Measurements from ENCODE around the gene BCL11A. TPM values are rescaled to one million over a fixed set of nuclear protein-coding genes. Genes with fewer than 3 reads are reported as not detected.

The BCL11A gene
- total RNA-seq, 1 donor from 2014 or later, result 10.7 TPM

DNA sequence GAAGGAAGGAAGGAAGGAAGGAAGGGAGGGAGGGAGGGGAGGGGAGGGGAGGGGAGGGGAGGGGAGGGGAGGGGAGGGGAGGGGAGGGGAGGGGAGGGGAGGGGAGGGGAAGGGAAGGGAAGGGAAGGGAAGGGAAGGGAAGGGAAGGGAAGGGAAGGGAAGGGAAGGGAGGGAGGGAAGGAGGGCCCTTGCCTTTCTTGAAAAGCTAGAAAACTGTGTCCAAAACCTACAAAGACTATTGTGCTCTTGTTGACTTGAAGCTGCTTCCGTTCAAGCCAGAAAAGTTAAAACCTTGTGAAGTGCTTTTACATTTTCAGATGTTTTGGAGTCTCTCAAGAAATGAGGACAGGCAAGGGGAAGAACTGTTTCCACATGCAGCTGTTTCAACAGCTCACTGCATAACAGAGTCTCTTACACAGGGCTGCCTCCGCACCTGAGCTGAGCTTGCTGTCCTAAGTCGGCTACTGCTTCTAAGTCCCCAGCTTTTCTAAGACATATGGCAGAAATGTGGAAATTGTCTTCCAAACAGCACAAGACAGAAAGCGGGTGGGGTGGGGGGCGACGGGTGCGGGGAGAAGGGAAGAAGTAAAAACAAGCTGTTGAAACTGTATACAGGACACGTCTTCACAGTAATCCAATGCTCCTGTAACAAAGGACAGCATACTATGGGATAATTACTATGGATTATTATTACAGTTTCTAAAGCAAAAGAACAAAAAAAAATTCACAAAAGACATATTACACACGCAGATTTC lies 46.1 kb downstream of the BCL11A start:
- H3K4me1 Mint-ChIP-seq (ENCODE audit: unreplicated experiment), result peaks cover 4% of the 10 kb centered on the region
- no peaks in the 10 kb centered on the region for H3K9me3 Mint-ChIP-seq (ENCODE audit: unreplicated experiment)
- DNase-seq (ENCODE audit: extremely low spot score, unreplicated experiment), result no peak
- H3K36me3 Mint-ChIP-seq (ENCODE audit: unreplicated experiment), result no peaks in the 10 kb centered on the region
- H3K27ac Mint-ChIP-seq (ENCODE audit: unreplicated experiment), result no peak overlapping the region
- H3K4me3 Mint-ChIP-seq (ENCODE audit: unreplicated experiment), result no peak overlapping the region
- TF ChIP-seq, protein P1, sequence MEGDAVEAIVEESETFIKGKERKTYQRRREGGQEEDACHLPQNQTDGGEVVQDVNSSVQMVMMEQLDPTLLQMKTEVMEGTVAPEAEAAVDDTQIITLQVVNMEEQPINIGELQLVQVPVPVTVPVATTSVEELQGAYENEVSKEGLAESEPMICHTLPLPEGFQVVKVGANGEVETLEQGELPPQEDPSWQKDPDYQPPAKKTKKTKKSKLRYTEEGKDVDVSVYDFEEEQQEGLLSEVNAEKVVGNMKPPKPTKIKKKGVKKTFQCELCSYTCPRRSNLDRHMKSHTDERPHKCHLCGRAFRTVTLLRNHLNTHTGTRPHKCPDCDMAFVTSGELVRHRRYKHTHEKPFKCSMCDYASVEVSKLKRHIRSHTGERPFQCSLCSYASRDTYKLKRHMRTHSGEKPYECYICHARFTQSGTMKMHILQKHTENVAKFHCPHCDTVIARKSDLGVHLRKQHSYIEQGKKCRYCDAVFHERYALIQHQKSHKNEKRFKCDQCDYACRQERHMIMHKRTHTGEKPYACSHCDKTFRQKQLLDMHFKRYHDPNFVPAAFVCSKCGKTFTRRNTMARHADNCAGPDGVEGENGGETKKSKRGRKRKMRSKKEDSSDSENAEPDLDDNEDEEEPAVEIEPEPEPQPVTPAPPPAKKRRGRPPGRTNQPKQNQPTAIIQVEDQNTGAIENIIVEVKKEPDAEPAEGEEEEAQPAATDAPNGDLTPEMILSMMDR (IDR thresholded peaks at IDR 0.05), result no peak
- H3K27me3 Mint-ChIP-seq (ENCODE audit: unreplicated experiment), result no peaks in the 10 kb centered on the region

DNA sequence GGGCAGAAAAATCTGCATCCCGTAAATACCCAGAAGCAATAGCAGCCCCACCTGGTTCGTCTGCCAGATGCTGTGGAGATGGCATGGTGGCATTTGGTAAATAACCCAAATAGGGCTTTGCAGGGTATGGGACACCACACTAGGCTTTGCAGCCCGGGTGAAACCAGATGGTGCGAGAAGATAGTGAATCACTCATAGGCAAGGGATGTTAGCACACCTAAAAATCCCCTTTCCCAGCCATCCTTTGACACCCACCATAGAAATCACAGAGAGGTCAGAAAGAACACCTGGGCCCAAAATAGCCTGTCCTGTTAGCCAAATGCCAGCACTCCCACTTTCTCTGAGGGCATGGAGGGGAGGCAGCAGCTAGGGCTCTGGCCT lies 47.6 kb downstream of the BCL11A start:
- H3K27ac Mint-ChIP-seq (ENCODE audit: unreplicated experiment), result no peak overlapping the region
- no peaks in the 10 kb centered on the region for H3K27me3 Mint-ChIP-seq (ENCODE audit: unreplicated experiment)
- no peak for DNase-seq (ENCODE audit: extremely low spot score, unreplicated experiment)
- no peaks in the 10 kb centered on the region for H3K9me3 Mint-ChIP-seq (ENCODE audit: unreplicated experiment)
- H3K4me1 Mint-ChIP-seq (ENCODE audit: unreplicated experiment), result peaks cover 7% of the 10 kb centered on the region
- TF ChIP-seq, protein P1 (IDR thresholded peaks at IDR 0.05), result no peak
- H3K4me3 Mint-ChIP-seq (ENCODE audit: unreplicated experiment), result no peak overlapping the region
- H3K36me3 Mint-ChIP-seq (ENCODE audit: unreplicated experiment), result no peaks in the 10 kb centered on the region

DNA sequence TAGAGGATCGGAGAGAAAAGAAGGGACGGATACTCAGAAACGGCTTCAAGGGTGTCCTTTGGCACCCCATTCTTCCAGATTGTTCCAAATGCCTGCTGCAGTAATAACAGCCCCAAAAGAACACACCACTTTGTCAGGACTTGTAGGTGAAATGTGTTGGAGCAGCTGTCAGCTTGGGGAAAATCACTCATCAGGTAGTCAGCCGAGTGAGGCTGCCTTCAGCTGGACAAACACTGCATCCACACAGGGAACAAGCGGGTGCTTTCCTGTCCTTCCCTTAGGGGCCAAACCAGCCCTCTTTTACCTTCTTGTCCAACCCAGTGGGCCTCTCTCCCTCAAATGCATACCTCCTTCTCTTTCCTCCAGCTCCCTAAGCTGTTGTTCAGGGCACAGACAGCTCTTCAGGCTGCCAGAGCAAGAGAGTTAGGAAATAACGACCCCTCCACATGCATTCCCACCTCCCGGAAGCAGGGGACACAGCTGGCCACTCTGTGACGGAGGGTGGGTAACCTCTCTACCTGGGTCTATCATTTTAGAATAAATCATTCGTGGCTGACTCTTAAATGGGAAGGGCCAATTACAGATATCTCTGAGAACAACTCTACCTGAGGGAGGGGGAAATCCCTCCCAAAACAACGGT lies 48.1 kb downstream of the BCL11A start:
- TF ChIP-seq, protein P1 (IDR thresholded peaks at IDR 0.05), result no peak
- Mint-ChIP-seq H3K27ac (ENCODE audit: unreplicated experiment) (no peak overlapping the region), H3K4me3 (ENCODE audit: unreplicated experiment) (no peak overlapping the region), H3K36me3 (ENCODE audit: unreplicated experiment) (no peaks in the 10 kb centered on the region), H3K4me1 (ENCODE audit: unreplicated experiment) (peaks cover 7% of the 10 kb centered on the region), H3K27me3 (ENCODE audit: unreplicated experiment) (no peaks in the 10 kb centered on the region), H3K9me3 (ENCODE audit: unreplicated experiment) (no peaks in the 10 kb centered on the region)
- no peak for DNase-seq (ENCODE audit: extremely low spot score, unreplicated experiment)

DNA sequence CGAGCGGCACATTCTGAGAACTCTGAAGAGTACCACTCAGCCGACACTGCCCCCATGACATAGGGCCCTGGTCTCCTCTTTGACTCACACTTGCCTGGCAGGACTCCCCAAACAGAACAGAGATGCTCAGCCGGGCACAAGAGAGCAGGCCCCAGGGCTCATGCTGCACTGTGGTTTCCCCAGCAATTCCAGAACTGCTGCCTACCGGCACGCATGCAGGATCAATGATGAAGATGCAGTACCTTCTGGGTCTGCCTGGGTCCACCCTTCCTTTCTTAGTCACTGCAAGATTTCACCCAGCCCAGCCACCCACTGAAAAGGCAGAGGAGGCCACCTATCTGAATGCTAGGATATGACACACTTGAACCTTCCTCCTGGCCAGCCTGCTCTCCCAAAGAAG lies 49.4 kb downstream of the BCL11A start:
- no peaks in the 10 kb centered on the region for H3K9me3 Mint-ChIP-seq (ENCODE audit: unreplicated experiment)
- H3K4me3 Mint-ChIP-seq (ENCODE audit: unreplicated experiment), result no peak overlapping the region
- H3K27ac Mint-ChIP-seq (ENCODE audit: unreplicated experiment), result no peak overlapping the region
- TF ChIP-seq, protein P1 (IDR thresholded peaks at IDR 0.05), result no peak
- H3K36me3 Mint-ChIP-seq (ENCODE audit: unreplicated experiment), result no peaks in the 10 kb centered on the region
- DNase-seq (ENCODE audit: extremely low spot score, unreplicated experiment), result no peak
- H3K27me3 Mint-ChIP-seq (ENCODE audit: unreplicated experiment), result no peaks in the 10 kb centered on the region
- peaks cover 7% of the 10 kb centered on the region for H3K4me1 Mint-ChIP-seq (ENCODE audit: unreplicated experiment)

DNA sequence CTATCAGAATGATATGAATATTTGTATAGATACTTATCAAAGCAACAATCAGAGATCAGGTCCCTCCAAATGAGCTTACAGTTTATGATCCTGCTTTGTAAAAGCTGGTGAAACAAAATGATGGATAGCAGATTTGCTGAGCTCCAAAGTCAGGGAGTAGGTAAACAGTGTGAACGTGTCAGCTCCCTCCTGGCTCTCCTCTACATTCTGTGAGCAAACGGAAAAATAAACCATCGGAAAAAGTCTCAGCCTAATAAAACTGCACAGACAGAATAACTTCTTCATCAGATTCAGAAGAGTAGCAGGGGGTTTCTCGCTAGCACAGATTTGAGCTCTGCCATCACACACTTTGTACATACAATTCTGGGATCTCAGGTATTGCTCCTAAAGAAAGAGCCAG lies 51.3 kb downstream of the BCL11A start:
- no peak for DNase-seq (ENCODE audit: extremely low spot score, unreplicated experiment)
- Mint-ChIP-seq H3K36me3 (ENCODE audit: unreplicated experiment) (no peaks in the 10 kb centered on the region), H3K27ac (ENCODE audit: unreplicated experiment) (no peak overlapping the region), H3K27me3 (ENCODE audit: unreplicated experiment) (no peaks in the 10 kb centered on the region), H3K4me3 (ENCODE audit: unreplicated experiment) (no peak overlapping the region), H3K9me3 (ENCODE audit: unreplicated experiment) (no peaks in the 10 kb centered on the region), H3K4me1 (ENCODE audit: unreplicated experiment) (peaks cover 7% of the 10 kb centered on the region)
- TF ChIP-seq, protein P1 (IDR thresholded peaks at IDR 0.05), result no peak

Measured in osteocyte (in vitro differentiated cells).